ENCODE results near the gene ALB.

Gene ALB

GRCh38 chr4:73438582-73439215 lies 34.6 kb downstream of the ALB start:
- TF ChIP-seq EZH2 (IDR thresholded peaks at IDR 0.05; ENCODE audit: borderline replicate concordance, low read length) (no peak), CTCF (IDR thresholded peaks at IDR 0.05; ENCODE audit: low read length) (no peak)
- Histone ChIP-seq H3K4me1 (ENCODE audit: insufficient read depth, low read length, severe bottlenecking) (no peaks in the 10 kb centered on the region), H3K36me3 (ENCODE audit: insufficient read depth, low read length) (no peaks in the 10 kb centered on the region), H3K9me2 (ENCODE audit: low read depth, low read length) (no peaks in the 10 kb centered on the region), H4K20me1 (ENCODE audit: insufficient read depth, low read length) (no peaks in the 10 kb centered on the region), H3K4me3 (ENCODE audit: low read depth, low read length, poor library complexity, severe bottlenecking) (no peak overlapping the region), H3K79me2 (ENCODE audit: insufficient read depth, low read length) (no peaks in the 10 kb centered on the region), H3K9me3 (ENCODE audit: low read length) (no peaks in the 10 kb centered on the region), H3K9ac (ENCODE audit: low read length) (no peak overlapping the region), H3K27ac (ENCODE audit: low read depth, low read length, poor library complexity, severe bottlenecking) (no peak overlapping the region), H2AFZ (ENCODE audit: low read length) (no peak overlapping the region), H3K4me2 (ENCODE audit: low read length) (no peak overlapping the region), H3K27me3 (ENCODE audit: insufficient read depth, low read length) (no peaks in the 10 kb centered on the region), H3F3A (ENCODE audit: insufficient read depth, low read length) (no peaks in the 10 kb centered on the region)

GRCh38 chr4:73439445-73439844 lies 35.4 kb downstream of the ALB start:
- H3K4me1 ChIP-seq (ENCODE audit: insufficient read depth, low read length, severe bottlenecking): no peaks in the 10 kb centered on the region
- no peak overlapping the region for H3K9ac ChIP-seq (ENCODE audit: low read length)
- H4K20me1 ChIP-seq (ENCODE audit: insufficient read depth, low read length): no peaks in the 10 kb centered on the region
- H3K4me3 ChIP-seq (ENCODE audit: low read depth, low read length, poor library complexity, severe bottlenecking): no peak overlapping the region
- TF ChIP-seq CTCF (IDR thresholded peaks at IDR 0.05; ENCODE audit: low read length) (no peak), EZH2 (IDR thresholded peaks at IDR 0.05; ENCODE audit: borderline replicate concordance, low read length) (no peak)
- no peaks in the 10 kb centered on the region for H3K79me2 ChIP-seq (ENCODE audit: insufficient read depth, low read length)
- H3K27me3 ChIP-seq (ENCODE audit: insufficient read depth, low read length): no peaks in the 10 kb centered on the region
- no peaks in the 10 kb centered on the region for H3K36me3 ChIP-seq (ENCODE audit: insufficient read depth, low read length)
- no peak overlapping the region for H3K4me2 ChIP-seq (ENCODE audit: low read length)
- no peaks in the 10 kb centered on the region for H3K9me2 ChIP-seq (ENCODE audit: low read depth, low read length)
- no peaks in the 10 kb centered on the region for H3K9me3 ChIP-seq (ENCODE audit: low read length)
- no peak overlapping the region for H2AFZ ChIP-seq (ENCODE audit: low read length)
- no peaks in the 10 kb centered on the region for H3F3A ChIP-seq (ENCODE audit: insufficient read depth, low read length)
- H3K27ac ChIP-seq (ENCODE audit: low read depth, low read length, poor library complexity, severe bottlenecking): no peak overlapping the region

GRCh38 chr4:73439991-73440390 lies 35.9 kb downstream of the ALB start:
- Histone ChIP-seq H3K79me2 (ENCODE audit: insufficient read depth, low read length) (no peaks in the 10 kb centered on the region), H3F3A (ENCODE audit: insufficient read depth, low read length) (no peaks in the 10 kb centered on the region)

More at GRCh38 chr4:73439991-73440390, 35.9 kb downstream of the ALB start:
- H3K27ac ChIP-seq (ENCODE audit: low read depth, low read length, poor library complexity, severe bottlenecking): no peak overlapping the region
- H3K9ac ChIP-seq (ENCODE audit: low read length): no peak overlapping the region
- H4K20me1 ChIP-seq (ENCODE audit: insufficient read depth, low read length): no peaks in the 10 kb centered on the region
- no peaks in the 10 kb centered on the region for H3K27me3 ChIP-seq (ENCODE audit: insufficient read depth, low read length)
- H3K9me2 ChIP-seq (ENCODE audit: low read depth, low read length): no peaks in the 10 kb centered on the region
- no peak overlapping the region for H2AFZ ChIP-seq (ENCODE audit: low read length)
- no peak overlapping the region for H3K4me2 ChIP-seq (ENCODE audit: low read length)
- H3K4me1 ChIP-seq (ENCODE audit: insufficient read depth, low read length, severe bottlenecking): no peaks in the 10 kb centered on the region
- no peaks in the 10 kb centered on the region for H3K9me3 ChIP-seq (ENCODE audit: low read length)
- no peak for TF ChIP-seq EZH2 (IDR thresholded peaks at IDR 0.05; ENCODE audit: borderline replicate concordance, low read length)
- no peak for TF ChIP-seq CTCF (IDR thresholded peaks at IDR 0.05; ENCODE audit: low read length)
- H3K36me3 ChIP-seq (ENCODE audit: insufficient read depth, low read length): no peaks in the 10 kb centered on the region
- no peak overlapping the region for H3K4me3 ChIP-seq (ENCODE audit: low read depth, low read length, poor library complexity, severe bottlenecking)
